Stimulated activated CD8-positive, alpha-beta memory T cell treated with anti-CD3 and anti-CD28 coated beads, Interleukin-15, amount 100 ng/mL, for 48 hours (primary cell): ENCODE data around the gene PPEF1.
"Not testable (repeated sequence)": the region's sequence is repeated elsewhere in the genome, so short reads cannot be mapped to it uniquely, and the experiment has no call there.

Experiments
- DNase-seq, 2 donors: peaks; one replicate each; pipeline ENCODE4 v3.0.0-alpha.2; 2020; ENCODE audit warnings: low read depth in 2 of 2

The PPEF1 gene

GRCh38 chrX:18702362-18703195, 4.9 kb upstream of the PPEF1 start:
- DNase-seq: no peak

- DNase-seq: no peak
These were observed 2.4 kb downstream of the PPEF1 start for GRCh38 chrX:18709833-18710232.

- DNase-seq: no peak
These were observed 7.5 kb downstream of the PPEF1 start for GRCh38 chrX:18714910-18715309.

- DNase-seq: no peak
These were observed 12.4 kb downstream of the PPEF1 start for GRCh38 chrX:18719852-18720251.

GRCh38 chrX:18721683-18722499, 14.4 kb downstream of the PPEF1 start:
- no peak for DNase-seq

- no peak for DNase-seq
These were observed 15.1 kb downstream of the PPEF1 start for GRCh38 chrX:18722500-18723071.

- DNase-seq: no peak
These were observed 18.0 kb downstream of the PPEF1 start for GRCh38 chrX:18725310-18725943.

- no peak for DNase-seq
These were observed 25.8 kb downstream of the PPEF1 start for GRCh38 chrX:18733287-18733686.

- not testable (repeated sequence) for DNase-seq
These were observed 32.2 kb downstream of the PPEF1 start for GRCh38 chrX:18739609-18740008.

GRCh38 chrX:18748499-18748898, 41.1 kb downstream of the PPEF1 start:
- no peak for DNase-seq

GRCh38 chrX:18753631-18754030, 46.2 kb downstream of the PPEF1 start:
- DNase-seq: no peak

- no peak for DNase-seq
These were observed 48.2 kb downstream of the PPEF1 start for GRCh38 chrX:18755651-18756050.

GRCh38 chrX:18757956-18758932, 50.8 kb downstream of the PPEF1 start:
- DNase-seq: no peak

GRCh38 chrX:18761750-18762149, 54.3 kb downstream of the PPEF1 start:
- DNase-seq: no peak

GRCh38 chrX:18763106-18763505, 55.7 kb downstream of the PPEF1 start:
- not testable (repeated sequence) for DNase-seq

- DNase-seq: no peak
These were observed 61.9 kb downstream of the PPEF1 start for GRCh38 chrX:18769364-18769763.

GRCh38 chrX:18769812-18770573, 62.5 kb downstream of the PPEF1 start:
- no peak for DNase-seq

GRCh38 chrX:18789916-18790315, 82.5 kb downstream of the PPEF1 start:
- DNase-seq: no peak

- DNase-seq: no peak
These were observed 85.4 kb downstream of the PPEF1 start for GRCh38 chrX:18792828-18793227.

- DNase-seq: no peak
These were observed 86.2 kb downstream of the PPEF1 start for GRCh38 chrX:18793601-18794089.
